GM12878 (cell line): ENCODE data around the gene CYP27A1. TPM values are rescaled to one million over a fixed set of nuclear protein-coding genes. Genes with fewer than 3 reads are reported as not detected.

ENCODE experiments used
- E2F8 ChIP-seq: fragments of 450-650 bp; IDR thresholded peaks from 2 replicates; pipeline ENCODE4 v1.6.1; 2018; ENCODE audit warnings: mild to moderate bottlenecking, low read depth, moderate library complexity; ENCODE audit not compliant: partially characterized antibody
- JUNB ChIP-seq: IDR thresholded peaks from 2 replicates; pipeline ENCODE4 v1.6.1; 2016; ENCODE audit warnings: antibody characterized with exemption, mild to moderate bottlenecking
- MYC ChIP-seq: IDR thresholded peaks from 2 replicates; pipeline ENCODE4 v1.6.1; 2011; ENCODE audit warnings: mild to moderate bottlenecking, low read length, moderate library complexity, inconsistent platforms; ENCODE audit not compliant: insufficient read depth, insufficient replicate concordance, insufficient read length, severe bottlenecking
- ZBTB4 ChIP-seq: fragments of 450-650 bp; formaldehyde crosslinking; IDR thresholded peaks from 2 replicates; pipeline ENCODE4 v1.4.0; 2022; ENCODE audit warnings: mild to moderate bottlenecking, moderate library complexity
- polyA plus RNA-seq, 11 experiments: library from polyadenylated mRNA; depleted of rRNA in 4 of 11; unstranded in 6 of 11; stranded (reverse) in 5 of 11; fragments of >200 nt; fragmentation: Nextera tagmentation in 4 of 11; fragmentation: Illumina TruSeq in 1 of 11; extraction: Ambion mirVana in 4 of 11; extraction: Trizol in 1 of 11; gene quantifications; 1 replicate in 1 of 11; 2 replicates in 10 of 11; pipeline versions ENCODE4 v1.2.1 to v1.2.3, GENCODE V29; 2011 to 2016; ENCODE audit warnings: inconsistent platforms in 2 of 11, missing spikeins in 2 of 11, low read depth in 1 of 11
- total RNA-seq, 4 experiments: library from RNA; depleted of rRNA in 3 of 4; stranded (reverse); fragments of >200 nt in 3 of 4; fragmentation: Illumina TruSeq in 1 of 4; extraction: Trizol in 1 of 4; gene quantifications; 2 replicates each; pipeline versions ENCODE4 v1.2.1 to v1.2.3, GENCODE V29; 2013 to 2021

The CYP27A1 gene
- total and polyA plus RNA-seq, 10 of the 15 experiments (the other 5 are each of a cell fraction or from before 2014, with no cell fraction given): 0.11 to 0.72 (median 0.18) TPM; not detected in 2

GRCh38 chr2:218855305-218856166 lies 73.6 kb downstream of the CYP27A1 start (continued):
- TF ChIP-seq E2F8: no peak
- TF ChIP-seq MYC: no peak
- no peak for TF ChIP-seq JUNB
- no peak for TF ChIP-seq ZBTB4
